DND-41 (cell line): ENCODE results near the gene KIF25.

Experiments used
- EZH2 ChIP-seq: IDR thresholded peaks from 3 replicates; pipeline ENCODE4 v1.6.1; 2012; ENCODE audit warnings: borderline replicate concordance, low read depth, mild to moderate bottlenecking, moderate library complexity, low read length, inconsistent platforms; ENCODE audit not compliant: severe bottlenecking
- TF ChIP-seq, protein P1 (sequence below): IDR thresholded peaks from 2 replicates; pipeline ENCODE4 v1.5.1; 2012; ENCODE audit warnings: borderline replicate concordance, low read length, moderate library complexity, mild to moderate bottlenecking; ENCODE audit not compliant: poor library complexity, severe bottlenecking; ENCODE audit errors: extremely low read depth

DNA sequence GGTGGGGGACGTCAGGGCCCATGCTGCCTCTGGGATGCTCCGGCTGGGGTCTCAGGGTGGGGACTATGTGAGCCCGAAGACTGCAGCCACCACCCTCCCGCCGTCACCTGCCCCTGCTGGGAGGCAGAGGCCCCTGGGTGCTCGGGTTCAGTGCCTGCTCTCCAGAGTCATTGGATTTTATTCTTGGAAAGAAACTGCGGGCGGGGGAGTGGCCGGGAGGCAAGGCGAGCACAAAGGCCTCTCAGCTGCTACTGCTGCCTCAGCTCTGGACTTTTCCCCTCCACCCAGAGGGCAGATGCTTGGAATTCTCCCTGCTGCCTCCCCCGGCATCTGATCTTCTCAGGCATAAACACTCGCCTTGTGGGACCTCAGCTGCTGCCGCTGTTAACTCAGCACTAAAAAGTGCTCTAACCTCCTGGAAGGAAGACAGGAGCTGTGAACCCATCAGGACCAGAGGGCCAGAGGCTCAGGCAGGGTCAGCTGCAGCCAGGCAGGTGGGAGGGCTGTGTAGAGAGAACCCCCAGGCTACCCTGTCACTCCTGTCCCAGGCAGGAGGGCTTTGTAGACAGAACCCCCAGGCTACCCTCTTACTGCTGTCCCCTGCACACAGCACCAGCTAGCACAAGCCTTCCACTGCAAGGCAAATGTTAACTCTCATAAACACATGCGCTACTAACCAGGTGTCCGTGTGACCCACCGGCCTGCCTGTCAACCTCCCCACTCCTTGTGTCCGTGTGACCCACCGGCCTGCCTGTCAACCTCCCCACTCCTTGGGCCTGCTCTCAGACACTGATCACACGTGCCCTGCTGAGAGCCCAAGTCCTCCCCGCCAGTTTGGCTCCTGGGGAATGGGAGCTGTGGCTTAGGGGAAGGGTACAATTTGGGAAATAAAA, 90.9 kb downstream of the KIF25 start:
- TF ChIP-seq, protein P1, sequence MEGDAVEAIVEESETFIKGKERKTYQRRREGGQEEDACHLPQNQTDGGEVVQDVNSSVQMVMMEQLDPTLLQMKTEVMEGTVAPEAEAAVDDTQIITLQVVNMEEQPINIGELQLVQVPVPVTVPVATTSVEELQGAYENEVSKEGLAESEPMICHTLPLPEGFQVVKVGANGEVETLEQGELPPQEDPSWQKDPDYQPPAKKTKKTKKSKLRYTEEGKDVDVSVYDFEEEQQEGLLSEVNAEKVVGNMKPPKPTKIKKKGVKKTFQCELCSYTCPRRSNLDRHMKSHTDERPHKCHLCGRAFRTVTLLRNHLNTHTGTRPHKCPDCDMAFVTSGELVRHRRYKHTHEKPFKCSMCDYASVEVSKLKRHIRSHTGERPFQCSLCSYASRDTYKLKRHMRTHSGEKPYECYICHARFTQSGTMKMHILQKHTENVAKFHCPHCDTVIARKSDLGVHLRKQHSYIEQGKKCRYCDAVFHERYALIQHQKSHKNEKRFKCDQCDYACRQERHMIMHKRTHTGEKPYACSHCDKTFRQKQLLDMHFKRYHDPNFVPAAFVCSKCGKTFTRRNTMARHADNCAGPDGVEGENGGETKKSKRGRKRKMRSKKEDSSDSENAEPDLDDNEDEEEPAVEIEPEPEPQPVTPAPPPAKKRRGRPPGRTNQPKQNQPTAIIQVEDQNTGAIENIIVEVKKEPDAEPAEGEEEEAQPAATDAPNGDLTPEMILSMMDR: no peak
- no peak for TF ChIP-seq EZH2
